Embryonic facial prominence (tissue), 1 donor: ENCODE data around the gene CD300C.
"Not testable (repeated sequence)": the region's sequence is repeated elsewhere in the genome, so short reads cannot be mapped to it uniquely, and the experiment has no call there.

Experiments used
- DNase-seq: peaks from one replicate; pipeline ENCODE4 v3.0.0-alpha.2; 2016; ENCODE audit errors: extremely low spot score

Gene CD300C

DNA sequence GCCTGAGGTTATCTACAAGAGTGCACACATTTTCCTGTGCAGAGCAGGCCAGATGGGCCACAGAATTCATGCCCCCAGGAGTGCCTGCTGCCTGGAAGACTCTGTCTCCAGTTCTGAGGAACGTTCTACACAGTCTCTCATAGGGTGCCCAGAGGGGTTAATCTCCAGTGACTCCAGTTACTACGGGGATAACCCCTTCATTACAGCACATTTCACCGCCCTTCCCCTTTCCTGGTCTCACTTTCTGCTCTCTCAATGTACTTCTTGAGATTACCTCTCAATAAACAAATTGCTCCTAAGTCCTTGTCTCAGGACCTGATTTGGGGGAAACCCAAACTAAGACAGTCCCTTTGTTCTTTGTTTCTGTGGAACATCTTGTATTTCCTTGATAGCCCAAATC is 15.7 kb upstream of the CD300C start:
- no peak for DNase-seq

DNA sequence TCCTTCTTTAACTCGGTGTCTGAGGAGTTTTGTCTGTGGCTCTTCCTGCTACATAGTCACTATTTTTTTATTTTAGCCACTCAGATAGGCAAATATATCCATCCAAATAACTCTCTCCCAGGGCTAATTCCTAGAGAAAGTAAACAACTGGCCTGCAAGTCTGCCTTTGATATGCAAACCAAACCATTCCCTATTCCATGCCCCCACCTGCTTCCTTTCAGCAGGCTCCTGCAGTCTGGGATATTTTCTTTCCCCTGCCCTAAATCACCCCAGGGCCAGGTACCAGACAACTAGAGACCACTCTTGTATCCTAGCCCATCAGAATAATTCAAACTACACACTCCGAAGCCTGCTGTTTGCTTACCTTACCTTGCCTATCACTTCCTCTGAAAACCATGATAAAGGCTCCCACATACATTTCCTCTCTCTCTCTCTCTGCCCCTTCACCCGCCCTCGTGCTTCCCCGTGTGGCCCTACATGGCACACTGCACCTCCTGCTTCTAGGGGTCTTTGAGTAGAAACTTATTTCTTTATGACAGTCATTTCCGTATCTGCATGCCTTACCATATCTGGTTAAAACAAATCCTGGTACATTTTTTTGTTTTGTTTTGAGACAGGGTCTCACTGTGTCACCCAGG is 13.1 kb upstream of the CD300C start:
- no peak for DNase-seq

- DNase-seq: not testable (repeated sequence)
Observed at GRCh38 chr17:74558402-74558801, 12.5 kb upstream of the CD300C start.

DNA sequence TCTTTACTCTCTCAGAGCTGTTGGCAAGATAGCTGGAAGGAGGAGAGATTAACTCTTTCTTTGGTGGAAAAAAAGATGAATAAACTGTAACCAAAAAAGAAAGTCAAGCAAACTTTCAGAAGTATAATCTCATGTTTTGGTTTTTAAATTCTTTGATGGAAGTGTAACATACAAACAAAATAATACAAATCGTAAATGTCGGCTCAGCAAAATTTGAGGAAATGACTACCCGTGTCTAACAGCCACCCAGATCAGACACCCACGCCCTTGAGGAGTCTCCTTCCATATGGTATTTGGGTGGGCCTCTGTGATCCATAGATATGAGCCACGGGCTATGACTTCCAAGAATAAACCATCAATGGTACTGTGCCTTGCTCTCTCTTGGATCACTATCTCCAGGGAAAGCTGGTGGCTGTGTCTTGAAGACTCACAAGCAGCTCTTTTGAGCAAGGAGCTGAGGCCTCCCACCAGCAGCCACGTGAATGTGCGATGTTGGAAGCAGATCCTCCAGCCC is 9.6 kb upstream of the CD300C start:
- no peak for DNase-seq

DNA sequence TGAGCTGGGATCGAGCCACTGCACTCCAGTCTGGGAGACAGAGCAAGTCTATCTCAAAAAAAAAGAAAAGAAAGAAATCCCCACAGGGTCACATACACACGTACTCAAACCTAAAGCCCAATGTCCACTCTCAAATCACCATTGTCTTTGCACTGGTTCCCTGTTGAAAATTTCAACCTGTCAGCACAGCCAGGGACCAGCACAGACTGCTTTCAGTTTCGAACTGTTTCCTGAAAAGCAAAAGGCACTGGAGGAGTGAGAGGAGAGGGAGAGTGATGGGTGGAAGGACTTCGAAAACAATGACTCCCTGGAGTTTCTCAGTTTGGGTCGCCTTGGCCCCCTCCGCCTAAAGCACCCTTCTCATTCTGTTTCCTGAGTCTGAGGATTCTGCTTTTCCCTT is 9.0 kb upstream of the CD300C start:
- no peak for DNase-seq

DNA sequence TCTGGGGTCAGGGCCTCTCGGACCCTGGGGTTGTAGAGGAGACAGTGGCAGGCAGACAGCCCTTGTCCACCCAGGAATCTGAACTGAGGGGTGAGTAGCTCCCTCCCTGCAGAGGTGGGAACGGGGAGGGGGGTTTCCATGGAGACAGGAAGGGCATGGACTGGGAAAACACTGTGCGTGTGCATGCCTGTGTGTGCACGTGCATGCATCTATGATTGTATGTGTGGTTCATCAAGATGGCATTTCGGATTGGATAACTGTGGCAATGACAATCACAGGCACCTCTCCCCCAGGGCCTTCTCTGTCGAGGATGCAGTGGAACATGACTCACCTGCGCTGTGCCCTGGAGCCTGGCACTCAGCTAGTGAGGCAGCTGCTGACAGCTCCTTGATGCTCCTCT is 6.1 kb upstream of the CD300C start:
- DNase-seq: no peak

GRCh38 chr17:74550602-74551001 is 4.7 kb upstream of the CD300C start:
- DNase-seq: no peak

DNA sequence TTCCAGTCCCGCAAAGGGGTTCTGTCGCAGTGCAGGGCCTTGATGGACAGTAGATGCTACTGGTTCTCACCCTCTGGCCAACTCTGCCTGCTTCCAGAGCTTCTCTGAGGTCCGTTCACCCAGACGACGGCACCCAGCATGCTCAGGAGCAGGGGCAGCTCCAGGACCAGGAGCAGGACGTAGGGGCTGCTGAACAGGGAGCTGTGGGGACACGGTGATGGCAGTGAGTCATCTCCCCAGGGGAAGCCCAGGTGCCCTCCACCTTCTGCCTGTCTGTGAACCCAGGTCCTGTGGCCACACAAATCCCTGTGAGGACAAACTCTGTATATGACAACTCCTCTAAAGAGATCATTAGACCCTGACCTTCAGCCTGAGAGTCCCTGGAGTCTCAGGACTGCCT is 3.4 kb upstream of the CD300C start:
- DNase-seq: no peak

GRCh38 chr17:74547736-74548135 is 1.8 kb upstream of the CD300C start:
- no peak for DNase-seq

DNA sequence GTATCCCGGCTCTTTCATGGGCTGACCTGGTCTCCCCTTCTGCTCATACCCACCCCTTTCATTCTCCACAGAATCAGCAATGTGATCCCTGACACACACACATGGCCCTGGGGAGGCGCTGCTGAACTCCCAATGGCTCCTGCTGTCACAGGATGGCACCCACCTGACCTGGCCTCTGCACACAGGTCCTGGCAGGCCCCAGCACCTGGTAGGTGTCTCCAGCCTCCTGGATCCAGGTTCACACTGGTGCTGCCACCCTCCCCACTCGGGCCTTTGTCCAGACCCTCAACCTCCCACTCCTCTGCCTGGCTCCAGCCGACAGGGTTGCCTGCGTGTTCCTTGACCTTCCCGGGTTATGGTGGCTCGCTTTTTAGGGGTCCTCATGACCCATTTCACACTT is 1.3 kb upstream of the CD300C start:
- no peak for DNase-seq

GRCh38 chr17:74546586-74546985 is 671 bp upstream of the CD300C start:
- DNase-seq: no peak

DNA sequence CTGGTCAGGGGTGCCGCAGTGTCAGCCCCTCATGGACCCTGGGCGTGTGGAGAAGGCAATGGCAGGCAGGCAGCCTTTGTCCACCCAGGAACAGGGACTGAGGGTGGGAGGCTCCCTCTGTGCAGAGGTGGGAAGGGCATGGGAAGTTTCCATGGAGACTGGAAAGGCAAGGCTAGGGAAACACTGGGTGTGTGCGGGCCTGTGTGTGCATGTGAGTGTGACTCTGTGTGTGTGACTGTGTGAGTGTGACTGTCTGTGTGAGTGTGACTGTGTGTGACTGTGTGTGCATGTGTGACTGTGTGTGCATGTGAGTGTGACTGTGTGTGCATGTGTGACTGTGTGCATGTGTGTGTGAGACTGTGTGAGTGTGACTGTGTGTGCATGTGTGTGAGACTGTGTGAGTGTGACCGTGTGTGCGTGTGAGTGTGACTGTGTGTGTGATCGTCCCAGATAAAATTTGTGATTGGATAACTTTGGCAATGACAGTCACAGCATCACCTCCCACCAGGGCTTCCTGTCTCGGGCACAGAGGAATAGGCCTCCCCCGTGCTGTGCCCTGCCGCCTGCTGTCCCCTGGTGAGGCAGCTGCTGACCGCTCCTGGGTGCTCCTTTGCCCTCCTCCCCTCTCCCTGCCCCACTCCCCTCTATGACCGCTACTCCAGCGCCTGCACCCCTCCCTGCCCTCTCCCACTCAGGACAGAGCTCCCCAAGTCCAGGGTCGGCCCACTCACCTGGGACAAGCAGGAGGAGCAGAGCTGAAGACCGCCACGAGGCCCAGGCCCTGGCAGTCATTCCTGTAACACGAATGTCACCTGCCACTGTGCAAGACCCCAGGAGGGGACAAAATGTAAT is 698 bp downstream of the CD300C start:
- DNase-seq: no peak

DNA sequence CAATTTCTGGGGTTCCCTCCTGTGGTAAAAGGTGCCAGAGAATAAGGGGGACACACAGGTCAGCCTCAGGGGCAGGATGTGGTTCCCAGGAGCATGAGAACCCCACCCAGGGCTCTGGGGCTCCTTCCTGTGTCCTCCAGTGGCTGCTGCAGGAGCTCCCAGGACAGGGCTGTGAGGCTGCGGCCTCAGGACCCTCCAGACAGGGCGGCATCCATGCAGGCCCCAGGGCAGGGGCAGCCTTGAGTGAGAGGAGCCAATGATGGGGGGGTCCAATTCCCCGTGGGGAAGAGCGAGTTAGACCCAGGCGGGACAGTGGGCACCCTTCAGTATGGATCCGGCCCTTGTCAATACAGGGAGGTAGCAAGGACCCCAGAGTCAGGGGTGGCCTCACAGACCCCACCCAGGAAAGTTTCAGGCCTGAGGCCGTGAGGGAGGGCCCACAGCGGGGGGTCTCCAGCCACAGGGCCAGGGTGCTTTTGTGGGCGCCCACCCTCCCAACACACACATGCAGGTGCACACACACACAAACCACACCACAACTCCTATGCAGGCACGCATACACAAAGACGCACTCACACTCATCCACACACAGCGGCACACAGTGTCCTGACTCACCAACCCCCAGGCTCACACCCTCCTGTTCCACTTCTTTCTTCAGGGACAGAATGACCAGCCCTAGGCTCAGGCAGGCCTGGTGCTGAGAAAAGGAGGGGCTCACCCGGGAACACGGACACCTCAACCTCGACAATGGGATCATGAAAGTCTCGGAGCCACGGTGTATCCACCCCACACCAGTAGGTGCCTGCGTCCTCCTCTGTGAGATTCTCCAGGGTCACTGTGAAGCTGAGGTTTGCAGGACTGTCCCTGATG is 1.8 kb downstream of the CD300C start:
- DNase-seq: no peak

DNA sequence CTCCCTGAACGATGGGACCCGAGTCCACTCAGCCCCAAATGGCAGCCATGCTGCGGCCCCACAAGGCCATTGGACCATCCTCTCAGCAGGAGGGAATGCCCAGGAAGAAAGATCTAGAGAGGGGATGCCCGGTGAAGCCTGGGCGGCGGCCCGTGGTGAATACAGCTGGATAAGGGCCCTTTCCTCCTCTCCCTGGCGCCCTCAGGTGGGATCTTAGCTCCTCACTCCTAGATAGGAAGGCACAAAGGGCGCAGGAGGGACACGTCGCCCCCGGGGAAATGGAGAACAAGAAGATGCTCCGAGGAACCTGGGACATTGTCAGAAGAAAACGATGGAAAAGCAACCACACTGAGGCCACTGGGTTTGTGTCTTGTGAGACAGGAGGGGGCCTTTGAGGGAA is 2.5 kb downstream of the CD300C start:
- no peak for DNase-seq

- DNase-seq: no peak
Observed at GRCh38 chr17:74542727-74543383, 3.1 kb downstream of the CD300C start.

DNA sequence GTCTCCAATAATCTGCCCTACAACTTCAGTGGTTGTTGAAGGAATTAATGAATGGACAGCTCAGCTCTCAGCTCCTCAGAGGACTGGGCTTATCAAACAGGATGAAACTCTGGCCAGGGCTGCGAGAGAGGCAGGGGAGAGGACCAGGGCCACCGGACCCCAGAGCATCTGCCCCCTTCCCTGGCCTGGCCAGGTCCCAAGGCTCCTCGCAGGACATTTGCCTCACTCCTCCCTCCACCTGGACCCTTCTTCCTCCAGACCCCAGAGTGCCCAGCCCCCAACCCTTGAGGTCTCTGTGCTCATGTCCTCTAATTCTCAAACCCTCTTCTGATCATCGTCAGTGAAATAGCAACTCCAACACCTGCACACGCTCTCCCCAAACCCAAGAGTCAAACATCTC is 3.7 kb downstream of the CD300C start:
- DNase-seq: no peak

- DNase-seq: no peak
Observed at GRCh38 chr17:74541176-74542111, 4.5 kb downstream of the CD300C start.

GRCh38 chr17:74539281-74539820 is 6.6 kb downstream of the CD300C start:
- no peak for DNase-seq

- DNase-seq: no peak
Observed at GRCh38 chr17:74536890-74537289, 9.0 kb downstream of the CD300C start.

GRCh38 chr17:74532115-74532514 is 13.8 kb downstream of the CD300C start:
- no peak for DNase-seq
